ENCODE results near the gene RLF. TPM values are rescaled to one million over a fixed set of nuclear protein-coding genes. Genes with fewer than 3 reads are reported as not detected.
A peak's percentile ranks its signal among the peaks of the same experiment; 100 is the strongest.

Gene RLF
- total RNA-seq, 1 donor from 2014 or later: 15.4 TPM

GRCh38 chr1:40143891-40144575 lies 17.2 kb upstream of the RLF start:
- TF ChIP-seq CTCF (IDR thresholded peaks at IDR 0.05; ENCODE audit: insufficient read depth, low read depth, low read length): peak; percentile 87
- TF ChIP-seq EZH2 (IDR thresholded peaks at IDR 0.05; ENCODE audit: insufficient read depth, low read length): no peak
- Histone ChIP-seq H2AFZ (ENCODE audit: low read depth, low read length) (no peak overlapping the region), H3K79me2 (ENCODE audit: insufficient read depth, low read length) (no peaks in the 10 kb centered on the region)

DNA sequence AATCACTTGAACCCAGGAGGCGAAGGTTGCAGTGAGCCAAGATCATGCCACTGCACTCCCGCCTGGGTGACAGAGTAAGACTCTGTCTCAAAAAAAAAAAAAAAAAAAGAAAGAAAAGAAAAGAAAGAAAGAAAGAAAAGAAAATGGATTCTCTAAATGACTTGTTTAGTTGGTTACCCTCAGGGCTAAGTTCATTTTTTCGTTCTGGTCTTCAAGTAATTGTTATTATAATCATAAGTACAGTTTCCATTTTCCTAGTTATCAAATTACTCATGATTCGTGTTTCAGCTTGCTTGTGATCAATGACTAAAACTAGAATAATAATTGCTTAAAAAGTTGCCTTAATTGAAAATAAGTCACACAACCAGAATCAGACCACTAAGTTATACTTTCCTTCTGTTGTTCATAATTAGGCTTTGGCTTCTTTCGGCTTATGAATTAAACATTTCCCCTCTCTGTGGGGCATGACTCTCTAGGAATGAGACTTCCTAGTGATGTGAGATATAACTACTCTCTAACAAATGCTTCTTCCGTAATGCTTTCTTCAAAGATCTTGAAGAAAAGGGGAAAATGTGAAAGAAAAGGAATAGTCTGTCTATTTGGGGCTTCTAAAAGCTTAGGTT lies 9.6 kb upstream of the RLF start:
- Histone ChIP-seq H3K27ac (ENCODE audit: low read depth, low read length) (no peak overlapping the region), H3K27me3 (ENCODE audit: insufficient read depth, low read length) (peaks cover 20% of the 10 kb centered on the region), H3K4me1 (ENCODE audit: insufficient read depth, low read length) (no peaks in the 10 kb centered on the region), H3K36me3 (ENCODE audit: insufficient read depth, low read length) (no peaks in the 10 kb centered on the region), H3K79me2 (ENCODE audit: insufficient read depth, low read length) (no peaks in the 10 kb centered on the region), H3K4me3 (ENCODE audit: insufficient read depth, low read depth, low read length) (no peak overlapping the region), H3K4me2 (ENCODE audit: low read length) (no peak overlapping the region), H3K9ac (ENCODE audit: low read length) (no peak overlapping the region), H2AFZ (ENCODE audit: low read depth, low read length) (no peak overlapping the region), H4K20me1 (ENCODE audit: insufficient read depth, low read length) (no peaks in the 10 kb centered on the region), H3K9me3 (ENCODE audit: insufficient read depth, low read depth, low read length) (no peaks in the 10 kb centered on the region)
- Mint-ChIP-seq H3K4me3 (ENCODE audit: unreplicated experiment) (no peak overlapping the region), H3K36me3 (ENCODE audit: low read depth, unreplicated experiment) (no peaks in the 10 kb centered on the region), H3K9me3 (ENCODE audit: unreplicated experiment) (no peaks in the 10 kb centered on the region), H3K4me1 (ENCODE audit: low read depth, unreplicated experiment) (no peaks in the 10 kb centered on the region), H3K27ac (ENCODE audit: unreplicated experiment) (no peak overlapping the region), H3K27me3 (ENCODE audit: low read depth, unreplicated experiment) (peaks cover 14% of the 10 kb centered on the region)
- no peak for FAIRE-seq
- TF ChIP-seq CTCF (IDR thresholded peaks at IDR 0.05; ENCODE audit: insufficient read depth, low read depth, low read length) (no peak), EZH2 (IDR thresholded peaks at IDR 0.05; ENCODE audit: insufficient read depth, low read length) (no peak)
- DNase-seq (ENCODE audit: low read depth): no peak

More at GRCh38 chr1:40143891-40144575, 17.2 kb upstream of the RLF start:
- Histone ChIP-seq H3K27ac (ENCODE audit: low read depth, low read length) (no peak overlapping the region), H3K4me1 (ENCODE audit: insufficient read depth, low read length) (peaks cover 2% of the 10 kb centered on the region), H3K4me3 (ENCODE audit: insufficient read depth, low read depth, low read length) (no peak overlapping the region), H3K27me3 (ENCODE audit: insufficient read depth, low read length) (peaks cover 42% of the 10 kb centered on the region), H3K4me2 (ENCODE audit: low read length) (no peak overlapping the region), H3K36me3 (ENCODE audit: insufficient read depth, low read length) (no peaks in the 10 kb centered on the region), H4K20me1 (ENCODE audit: insufficient read depth, low read length) (no peaks in the 10 kb centered on the region), H3K9ac (ENCODE audit: low read length) (no peak overlapping the region), H3K9me3 (ENCODE audit: insufficient read depth, low read depth, low read length) (no peaks in the 10 kb centered on the region)
- DNase-seq (ENCODE audit: low read depth): peak; percentile 38
- peaks cover 18% of the 10 kb centered on the region for H3K4me1 Mint-ChIP-seq (ENCODE audit: low read depth, unreplicated experiment)
- no peak overlapping the region for H3K27ac Mint-ChIP-seq (ENCODE audit: unreplicated experiment)
- FAIRE-seq: no peak
- H3K9me3 Mint-ChIP-seq (ENCODE audit: unreplicated experiment): peaks cover 4% of the 10 kb centered on the region
- H3K27me3 Mint-ChIP-seq (ENCODE audit: low read depth, unreplicated experiment): peaks cover 36% of the 10 kb centered on the region
- H3K36me3 Mint-ChIP-seq (ENCODE audit: low read depth, unreplicated experiment): no peaks in the 10 kb centered on the region
- H3K4me3 Mint-ChIP-seq (ENCODE audit: unreplicated experiment): no peak overlapping the region
